Dermis blood vessel endothelial cell (primary cell): ENCODE data around the gene ATAD3C. TPM values are rescaled to one million over a fixed set of nuclear protein-coding genes. Genes with fewer than 3 reads are reported as not detected.
"Not testable (repeated sequence)": the region's sequence is repeated elsewhere in the genome, so short reads cannot be mapped to it uniquely, and the experiment has no call there.

Experiments
- DNase-seq: peaks from one replicate; pipeline ENCODE4 v3.0.0; 2010
- total RNA-seq: library from RNA; depleted of rRNA; stranded (reverse); fragments of >200 nt; gene quantifications from 2 replicates; pipeline ENCODE4 v1.2.3, GENCODE V29; 2014

The ATAD3C gene
- total RNA-seq, 1 donor from 2014 or later: 0.17 TPM

GRCh38 chr1:1479547-1480487 lies 30.3 kb downstream of the ATAD3C start:
- no peak for DNase-seq

- DNase-seq: not testable (repeated sequence)
Observed at GRCh38 chr1:1480488-1480867, 31.0 kb downstream of the ATAD3C start.

GRCh38 chr1:1481811-1482210 lies 32.3 kb downstream of the ATAD3C start:
- not testable (repeated sequence) for DNase-seq

- DNase-seq: no peak
Observed at GRCh38 chr1:1482856-1483255, 33.4 kb downstream of the ATAD3C start.

GRCh38 chr1:1483714-1484113 lies 34.2 kb downstream of the ATAD3C start:
- no peak for DNase-seq

- DNase-seq: not testable (repeated sequence)
Observed at GRCh38 chr1:1484976-1485750, 35.7 kb downstream of the ATAD3C start.

GRCh38 chr1:1485755-1486317 lies 36.3 kb downstream of the ATAD3C start:
- DNase-seq: not testable (repeated sequence)

GRCh38 chr1:1487701-1488100 lies 38.2 kb downstream of the ATAD3C start:
- no peak for DNase-seq

- DNase-seq: no peak
Observed at GRCh38 chr1:1489231-1489630, 39.7 kb downstream of the ATAD3C start.

- no peak for DNase-seq
Observed at GRCh38 chr1:1489861-1490260, 40.4 kb downstream of the ATAD3C start.

- no peak for DNase-seq
Observed at GRCh38 chr1:1490633-1491230, 41.2 kb downstream of the ATAD3C start.

GRCh38 chr1:1491601-1492000 lies 42.1 kb downstream of the ATAD3C start:
- DNase-seq: no peak

- not testable (repeated sequence) for DNase-seq
Observed at GRCh38 chr1:1494311-1494710, 44.8 kb downstream of the ATAD3C start.

- not testable (repeated sequence) for DNase-seq
Observed at GRCh38 chr1:1495461-1495975, 46.0 kb downstream of the ATAD3C start.

- peak; percentile 75 for DNase-seq
Observed at GRCh38 chr1:1504777-1505365, 55.4 kb downstream of the ATAD3C start.

GRCh38 chr1:1505366-1505798 lies 55.9 kb downstream of the ATAD3C start:
- peak; percentile 13 for DNase-seq

GRCh38 chr1:1505801-1506200 lies 56.3 kb downstream of the ATAD3C start:
- not testable (repeated sequence) for DNase-seq

GRCh38 chr1:1507305-1507704 lies 57.8 kb downstream of the ATAD3C start:
- no peak for DNase-seq

- DNase-seq: not testable (repeated sequence)
Observed at GRCh38 chr1:1508775-1509464, 59.4 kb downstream of the ATAD3C start.

GRCh38 chr1:1509465-1509850 lies 60.0 kb downstream of the ATAD3C start:
- not testable (repeated sequence) for DNase-seq

GRCh38 chr1:1510912-1511532 lies 61.5 kb downstream of the ATAD3C start:
- peak; percentile 43 for DNase-seq
